Middle frontal gyrus (tissue), 1 donor: ENCODE results near the gene DOCK10.

Experiments used
- DNase-seq: peaks from one replicate; pipeline ENCODE4 v3.0.0-alpha.2; 2015; ENCODE audit warnings: low spot score; ENCODE audit errors: extremely low spot score

The DOCK10 gene

GRCh38 chr2:225013425-225014365 lies 28.6 kb downstream of the DOCK10 start:
- DNase-seq, result no peak

DNA sequence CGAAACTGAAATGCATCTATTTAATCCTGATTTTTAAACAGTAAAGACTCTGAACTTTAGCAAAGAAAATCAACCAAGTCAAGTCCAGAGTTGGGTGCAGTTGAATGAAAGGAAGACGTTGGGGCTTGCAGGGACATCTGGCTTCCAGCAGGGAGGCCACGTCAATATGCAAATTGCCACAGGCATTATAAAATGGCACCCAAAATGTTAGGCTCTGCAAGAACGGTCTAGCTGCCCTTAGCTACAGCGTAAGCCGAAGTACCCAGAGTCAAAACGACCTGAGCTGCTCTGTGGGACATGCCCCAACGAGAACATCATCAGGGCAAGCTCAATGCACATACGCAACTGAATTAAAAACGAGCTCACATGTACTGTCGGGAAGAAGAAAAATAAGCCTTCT lies 30.7 kb downstream of the DOCK10 start:
- no peak for DNase-seq

GRCh38 chr2:225010804-225011203 lies 31.5 kb downstream of the DOCK10 start:
- no peak for DNase-seq

- no peak for DNase-seq
Measured at GRCh38 chr2:225009768-225010167, 32.5 kb downstream of the DOCK10 start.

GRCh38 chr2:225008935-225009334 lies 33.3 kb downstream of the DOCK10 start:
- no peak for DNase-seq

GRCh38 chr2:225008179-225008856 lies 34.0 kb downstream of the DOCK10 start:
- DNase-seq, result no peak

DNA sequence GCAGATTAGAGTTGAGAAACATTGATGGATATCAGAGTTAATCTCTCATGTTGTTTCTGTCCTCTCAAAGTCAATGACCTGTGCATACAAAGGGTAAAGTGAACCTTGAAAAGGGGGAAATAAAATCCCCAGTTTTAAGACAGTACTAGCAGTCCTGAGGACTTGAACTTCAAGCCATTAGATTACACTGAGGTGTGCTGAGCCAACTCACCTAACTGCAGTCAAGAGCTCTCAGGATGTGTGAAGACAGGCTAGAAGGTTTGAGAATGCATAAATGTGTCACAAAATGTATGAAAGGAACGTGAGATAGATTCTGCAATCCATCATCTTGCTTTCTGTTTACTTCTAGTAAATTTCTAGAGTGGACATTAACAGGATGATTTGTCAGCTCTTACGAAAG lies 35.5 kb downstream of the DOCK10 start:
- no peak for DNase-seq

DNA sequence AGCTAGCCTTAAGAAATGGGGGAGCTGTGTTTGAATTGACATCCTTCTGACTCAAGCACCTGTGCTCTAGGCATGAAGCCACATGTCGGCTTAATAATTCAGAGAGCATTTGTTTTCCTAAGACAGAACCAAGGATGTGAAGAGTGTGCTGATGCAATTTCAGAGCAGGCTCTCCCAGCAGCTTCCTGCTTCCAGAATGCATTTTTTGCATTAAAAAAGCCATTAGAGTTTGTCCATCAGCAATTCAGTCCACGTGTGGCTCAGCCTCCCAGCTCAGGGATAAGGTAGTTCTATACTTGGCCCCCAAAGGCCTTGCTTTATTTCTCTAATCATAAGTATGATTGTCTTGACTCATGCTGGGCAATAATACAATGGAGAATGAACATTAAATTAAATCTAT lies 37.7 kb downstream of the DOCK10 start:
- DNase-seq, result no peak

GRCh38 chr2:225002656-225003045 lies 39.6 kb downstream of the DOCK10 start:
- no peak for DNase-seq

DNA sequence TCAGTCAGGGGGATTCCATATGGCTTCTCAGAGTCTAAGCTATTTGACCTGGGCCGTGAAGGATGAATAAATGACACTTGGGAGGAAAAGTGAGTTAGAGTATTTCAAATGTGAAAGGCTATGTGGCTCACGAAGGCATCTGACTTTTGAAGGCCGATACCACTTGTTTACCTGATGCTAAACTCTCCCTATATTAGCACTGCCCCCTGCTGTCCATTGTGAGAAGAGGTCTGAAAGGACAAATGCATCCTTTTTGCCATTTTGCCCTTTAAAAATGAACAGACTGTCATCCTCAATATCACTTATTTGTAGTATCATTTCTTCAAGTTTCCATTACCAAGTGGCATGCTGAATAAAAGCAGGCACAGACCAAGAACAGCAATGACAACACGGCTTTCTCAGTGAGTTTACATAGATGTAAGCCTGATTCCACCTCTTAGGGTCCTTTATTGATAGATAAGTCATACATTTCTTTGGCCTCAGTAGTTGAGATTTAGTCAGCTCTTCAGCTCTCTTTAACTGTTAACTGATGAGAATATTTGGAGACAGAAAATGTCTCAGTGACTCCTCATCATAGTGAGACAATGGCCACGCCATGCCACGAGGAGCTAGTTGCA lies 40.1 kb downstream of the DOCK10 start:
- DNase-seq, result no peak

DNA sequence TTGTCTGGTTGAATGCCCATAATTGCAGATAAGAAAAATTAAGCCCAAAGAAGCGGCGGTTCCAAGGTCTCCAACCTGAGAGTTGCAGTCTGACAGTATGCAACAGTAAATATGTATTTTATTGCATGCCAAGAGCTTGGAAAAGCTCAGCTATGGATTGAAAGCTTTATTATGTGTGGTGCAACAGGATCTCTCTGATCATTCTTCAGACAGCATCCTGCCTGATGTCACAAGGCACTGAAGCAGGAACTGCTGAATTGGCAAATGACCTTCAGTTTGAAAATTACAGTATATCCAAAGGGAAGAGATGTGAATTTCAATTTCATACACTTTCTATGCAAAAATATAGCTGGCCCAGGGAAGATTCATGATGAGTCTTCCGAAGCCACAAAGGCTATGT lies 42.5 kb downstream of the DOCK10 start:
- DNase-seq, result no peak

DNA sequence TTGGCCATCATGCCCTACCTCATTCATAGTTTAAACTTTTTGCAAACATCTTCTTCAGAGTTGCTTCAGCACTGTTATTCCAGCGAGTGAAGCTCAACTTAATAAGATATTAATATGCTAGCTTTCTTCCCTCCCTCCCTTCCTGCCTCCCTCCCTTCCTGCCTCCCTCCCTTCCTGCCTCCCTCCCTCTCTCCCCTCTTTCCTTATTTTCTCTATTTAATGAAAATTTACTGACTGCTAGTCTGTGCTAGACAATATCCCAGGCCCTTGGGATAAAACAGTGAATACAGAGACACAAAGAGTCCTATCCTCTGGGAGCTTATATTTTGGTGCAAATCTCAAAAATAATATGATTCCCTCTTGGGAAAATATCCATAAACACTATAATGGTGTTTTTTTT lies 42.9 kb downstream of the DOCK10 start:
- no peak for DNase-seq

DNA sequence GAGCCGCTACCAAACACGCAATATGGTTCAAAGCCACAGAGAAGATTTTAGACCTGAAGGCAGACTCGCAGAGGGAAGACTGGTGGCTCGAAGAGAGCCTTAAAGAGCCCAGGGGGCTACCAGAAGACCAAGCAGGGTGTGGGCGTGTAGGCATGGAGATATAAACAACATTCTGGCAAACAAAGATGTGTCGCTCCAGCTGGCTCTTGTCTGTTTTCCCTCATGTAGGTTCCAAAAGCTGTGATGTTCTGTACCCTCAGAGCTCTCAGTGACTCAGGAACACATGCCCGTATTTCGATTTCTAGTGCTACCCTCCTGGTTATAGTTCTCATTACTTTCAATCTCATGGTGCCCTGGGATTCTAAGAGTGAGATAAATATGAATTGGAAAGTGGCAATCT lies 44.5 kb downstream of the DOCK10 start:
- DNase-seq, result no peak

- no peak for DNase-seq
Measured at GRCh38 chr2:224995419-224995818, 46.8 kb downstream of the DOCK10 start.

- no peak for DNase-seq
Measured at GRCh38 chr2:224994242-224994823, 47.9 kb downstream of the DOCK10 start.

DNA sequence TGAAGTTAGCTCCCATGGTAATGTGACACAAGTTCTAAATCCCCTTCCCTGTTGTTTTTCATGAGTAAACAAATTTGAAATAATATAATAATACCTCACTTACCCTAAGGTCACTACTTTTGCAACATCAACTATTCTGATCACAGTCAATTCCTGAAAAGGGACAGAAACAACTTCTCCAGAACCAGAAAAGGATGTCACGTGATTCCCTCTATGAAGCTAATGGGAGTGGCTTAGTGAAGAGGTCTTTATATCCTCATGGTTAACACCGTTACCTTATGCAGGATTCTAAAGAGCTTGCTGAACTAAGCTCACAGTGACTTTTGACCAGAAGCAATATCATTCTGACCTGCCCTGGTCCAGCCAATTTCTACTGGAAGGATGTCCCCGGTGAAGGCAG lies 51.6 kb downstream of the DOCK10 start:
- DNase-seq, result no peak

- DNase-seq, result no peak
Measured at GRCh38 chr2:224987733-224988132, 54.5 kb downstream of the DOCK10 start.

- no peak for DNase-seq
Measured at GRCh38 chr2:224986477-224986876, 55.8 kb downstream of the DOCK10 start.

DNA sequence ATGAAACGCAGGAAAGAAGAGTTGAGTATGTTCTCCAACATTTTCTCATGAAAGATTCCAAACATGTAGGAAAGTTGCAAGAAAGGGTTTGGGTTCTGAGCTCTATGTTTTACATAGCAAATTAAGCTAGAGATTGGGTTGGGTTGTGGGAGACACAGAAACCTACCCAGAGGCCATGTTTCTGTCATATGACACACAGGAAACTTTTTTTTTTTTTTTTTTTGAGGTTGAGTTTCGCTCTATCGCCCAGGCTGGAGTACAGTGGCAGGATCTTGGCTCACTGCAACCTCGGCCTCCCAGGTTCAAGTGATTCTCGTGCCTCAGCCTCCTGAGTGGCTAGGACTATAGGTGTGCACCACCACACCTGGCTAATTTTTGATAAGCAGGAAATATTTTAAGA lies 57.6 kb downstream of the DOCK10 start:
- no peak for DNase-seq

- DNase-seq, result no peak
Measured at GRCh38 chr2:224983712-224984554, 58.3 kb downstream of the DOCK10 start.
